ENCODE measurements around the gene PTPRJ. TPM values are rescaled to one million over a fixed set of nuclear protein-coding genes. Genes with fewer than 3 reads are reported as not detected.

The PTPRJ gene
- total RNA-seq, 1 experiment from 2014 or later = 12.1 TPM

- H3K27me3 ChIP-seq (replicated peaks; ENCODE audit: insufficient read depth, low read depth, low read length, poor library complexity) = no peaks in the 10 kb centered on the region
- no peak for TF ChIP-seq EZH2 (IDR thresholded peaks at IDR 0.05; ENCODE audit: borderline replicate concordance, low read depth, low read length, poor library complexity, severe bottlenecking)
- no peak for TF ChIP-seq CTCF (conservative IDR thresholded peaks at IDR 0.05; ENCODE audit: low read depth, low read length)
- H3K4me3 ChIP-seq (ENCODE audit: low read depth, low read length, poor library complexity, severe bottlenecking) = no peak overlapping the region
- ChIA-PET POLR2A (ENCODE audit: low non-redundant PET) (no interaction called here), CTCF (no interaction called here)
- no peak overlapping the region for H3K27ac ChIP-seq (ENCODE audit: low read depth, low read length, poor library complexity, severe bottlenecking)
- intact Hi-C loops (cut with micrococcal nuclease; ENCODE audit: unreplicated experiment) = no loop called here
- BruUV-seq (replicated peaks) = no TSS peak
- H3K4me1 ChIP-seq (ENCODE audit: insufficient read depth, low read length, poor library complexity, severe bottlenecking) = no peaks in the 10 kb centered on the region
- no peaks in the 10 kb centered on the region for H3K36me3 ChIP-seq (ENCODE audit: insufficient read depth, low read length, poor library complexity, severe bottlenecking)
- no peak for DNase-seq (ENCODE audit: low spot score)
- no peaks in the 10 kb centered on the region for H3K9me3 ChIP-seq (ENCODE audit: low read depth, low read length, poor library complexity, severe bottlenecking)
These were observed 18.5 kb downstream of the PTPRJ start for GRCh38 chr11:47998733-47999359.

GRCh38 chr11:48000432-48000831, 20.1 kb downstream of the PTPRJ start:
- ChIA-PET CTCF (no interaction called here), POLR2A (ENCODE audit: low non-redundant PET) (interaction anchor here (0.6 to 0.7 kb wide), 2 partner anchors 54 to 1271 kb away, joined by 5 to 12 read pairs; no protein-coding TSS in a partner anchor)
- TF ChIP-seq EZH2 (IDR thresholded peaks at IDR 0.05; ENCODE audit: borderline replicate concordance, low read depth, low read length, poor library complexity, severe bottlenecking) = no peak
- no peak for TF ChIP-seq CTCF (conservative IDR thresholded peaks at IDR 0.05; ENCODE audit: low read depth, low read length)
- Histone ChIP-seq H3K27me3 (replicated peaks; ENCODE audit: insufficient read depth, low read depth, low read length, poor library complexity) (no peaks in the 10 kb centered on the region), H3K4me1 (ENCODE audit: insufficient read depth, low read length, poor library complexity, severe bottlenecking) (no peaks in the 10 kb centered on the region), H3K4me3 (ENCODE audit: low read depth, low read length, poor library complexity, severe bottlenecking) (no peak overlapping the region), H3K9me3 (ENCODE audit: low read depth, low read length, poor library complexity, severe bottlenecking) (no peaks in the 10 kb centered on the region), H3K27ac (ENCODE audit: low read depth, low read length, poor library complexity, severe bottlenecking) (no peak overlapping the region), H3K36me3 (ENCODE audit: insufficient read depth, low read length, poor library complexity, severe bottlenecking) (no peaks in the 10 kb centered on the region)
- intact Hi-C loops (cut with micrococcal nuclease; ENCODE audit: unreplicated experiment) = no loop called here
- DNase-seq (ENCODE audit: low spot score) = no peak
- BruUV-seq (replicated peaks) = no TSS peak

- no peak overlapping the region for H3K27ac ChIP-seq (ENCODE audit: low read depth, low read length, poor library complexity, severe bottlenecking)
- H3K9me3 ChIP-seq (ENCODE audit: low read depth, low read length, poor library complexity, severe bottlenecking) = no peaks in the 10 kb centered on the region
- no peaks in the 10 kb centered on the region for H3K27me3 ChIP-seq (replicated peaks; ENCODE audit: insufficient read depth, low read depth, low read length, poor library complexity)
- H3K36me3 ChIP-seq (ENCODE audit: insufficient read depth, low read length, poor library complexity, severe bottlenecking) = no peaks in the 10 kb centered on the region
- CTCF ChIA-PET = no interaction called here
- H3K4me1 ChIP-seq (ENCODE audit: insufficient read depth, low read length, poor library complexity, severe bottlenecking) = no peaks in the 10 kb centered on the region
- H3K4me3 ChIP-seq (ENCODE audit: low read depth, low read length, poor library complexity, severe bottlenecking) = no peak overlapping the region
- TF ChIP-seq EZH2 (IDR thresholded peaks at IDR 0.05; ENCODE audit: borderline replicate concordance, low read depth, low read length, poor library complexity, severe bottlenecking) = no peak
- POLR2A ChIA-PET (ENCODE audit: low non-redundant PET) = no interaction called here
- intact Hi-C loops (cut with micrococcal nuclease; ENCODE audit: unreplicated experiment) = no loop called here
- BruUV-seq (replicated peaks) = no TSS peak
- DNase-seq (ENCODE audit: low spot score) = no peak
These were observed 21.2 kb downstream of the PTPRJ start for GRCh38 chr11:48001438-48002021.

GRCh38 chr11:48002561-48002960, 22.2 kb downstream of the PTPRJ start:
- Histone ChIP-seq H3K36me3 (ENCODE audit: insufficient read depth, low read length, poor library complexity, severe bottlenecking) (no peaks in the 10 kb centered on the region), H3K4me3 (ENCODE audit: low read depth, low read length, poor library complexity, severe bottlenecking) (no peak overlapping the region), H3K27me3 (replicated peaks; ENCODE audit: insufficient read depth, low read depth, low read length, poor library complexity) (no peaks in the 10 kb centered on the region), H3K4me1 (ENCODE audit: insufficient read depth, low read length, poor library complexity, severe bottlenecking) (no peaks in the 10 kb centered on the region), H3K9me3 (ENCODE audit: low read depth, low read length, poor library complexity, severe bottlenecking) (no peaks in the 10 kb centered on the region), H3K27ac (ENCODE audit: low read depth, low read length, poor library complexity, severe bottlenecking) (no peak overlapping the region)
- intact Hi-C loops (cut with micrococcal nuclease; ENCODE audit: unreplicated experiment) = no loop called here
- TF ChIP-seq EZH2 (IDR thresholded peaks at IDR 0.05; ENCODE audit: borderline replicate concordance, low read depth, low read length, poor library complexity, severe bottlenecking) (no peak), CTCF (conservative IDR thresholded peaks at IDR 0.05; ENCODE audit: low read depth, low read length) (no peak)
- CTCF ChIA-PET = no interaction called here
- POLR2A ChIA-PET (ENCODE audit: low non-redundant PET) = no interaction called here
- DNase-seq (ENCODE audit: low spot score) = no peak
- no TSS peak for BruUV-seq (replicated peaks)

All from A673 (cell line).